ENCODE data around the gene TPRX1. TPM values are rescaled to one million over a fixed set of nuclear protein-coding genes. Genes with fewer than 3 reads are reported as not detected.
A peak's percentile ranks its signal among the peaks of the same experiment; 100 is the strongest.

The TPRX1 gene
- polyA plus RNA-seq, 3 donors, result not detected

DNA sequence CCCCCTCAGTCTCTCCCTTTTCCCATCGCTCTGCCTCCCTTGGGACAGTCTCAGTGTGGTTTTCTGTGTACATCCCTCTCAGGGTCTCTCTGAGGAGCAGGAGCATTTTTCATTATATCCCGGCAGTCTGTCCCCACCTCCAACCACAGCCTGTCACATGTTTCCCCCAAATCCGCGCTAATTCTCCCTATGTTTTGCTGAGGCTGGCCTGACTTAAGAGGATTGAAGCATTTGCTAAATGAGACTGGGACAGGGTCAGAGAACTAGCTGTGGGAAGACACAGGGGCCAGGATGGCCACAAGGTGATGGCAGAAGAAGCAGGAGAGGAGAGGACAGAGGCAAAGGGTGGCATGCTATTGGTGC is 5.5 kb downstream of the TPRX1 start:
- Mint-ChIP-seq H3K27me3 (ENCODE audit: low read depth in 3 of 3) (peaks cover 6 to 11% (median 9%) of the 10 kb centered on the region in 3 donors), H3K27ac (no peak overlapping the region), H3K4me3 (no peak overlapping the region), H3K4me1 (no peaks in the 10 kb centered on the region), H3K36me3 (no peaks in the 10 kb centered on the region), H3K9me3 (peaks cover 3 to 16% (median 9%) of the 10 kb centered on the region in 7 donors)
- Histone ChIP-seq H3K4me1 (ENCODE audit: control insufficient read depth in 1 of 2, insufficient read depth in 2 of 2, low read length in 2 of 2) (no peaks in the 10 kb centered on the region), H3K4me2 (replicated peaks; ENCODE audit: extremely low read depth, low read length, poor library complexity, severe bottlenecking) (no peak overlapping the region), H2AFZ (ENCODE audit: insufficient read depth, low read depth, low read length, poor library complexity, severe bottlenecking) (no peak overlapping the region), H3K4me3 (replicated peaks in 1 of 3; ENCODE audit: low read depth in 2 of 3, low read length in 3 of 3) (no peak overlapping the region), H3K9me3 (replicated peaks in 1 of 2; ENCODE audit: control insufficient read depth in 1 of 2, insufficient read depth in 1 of 2, low read length in 2 of 2) (peaks cover 0 to 15% of the 10 kb centered on the region in 2 donors), H3K9ac (ENCODE audit: insufficient read depth, low read length, poor library complexity, severe bottlenecking) (no peak overlapping the region), H3K79me2 (ENCODE audit: insufficient read depth, low read length) (no peaks in the 10 kb centered on the region), H3K36me3 (replicated peaks in 1 of 2; ENCODE audit: control insufficient read depth in 1 of 2, insufficient read depth in 2 of 2, low read length in 2 of 2) (no peaks in the 10 kb centered on the region), H3K27ac (ENCODE audit: low read depth in 1 of 2, low read length in 2 of 2) (no peak overlapping the region), H4K20me1 (ENCODE audit: insufficient read depth, low read length) (no peaks in the 10 kb centered on the region), H3K27me3 (ENCODE audit: control insufficient read depth in 2 of 2, insufficient read depth in 2 of 2, low read length in 2 of 2) (no peaks in the 10 kb centered on the region)
- 100% methylated on average over 1 of the region's 4 CpGs for WGBS (ENCODE audit: insufficient coverage)
- DNase-seq, result no peak
- TF ChIP-seq, protein P1, sequence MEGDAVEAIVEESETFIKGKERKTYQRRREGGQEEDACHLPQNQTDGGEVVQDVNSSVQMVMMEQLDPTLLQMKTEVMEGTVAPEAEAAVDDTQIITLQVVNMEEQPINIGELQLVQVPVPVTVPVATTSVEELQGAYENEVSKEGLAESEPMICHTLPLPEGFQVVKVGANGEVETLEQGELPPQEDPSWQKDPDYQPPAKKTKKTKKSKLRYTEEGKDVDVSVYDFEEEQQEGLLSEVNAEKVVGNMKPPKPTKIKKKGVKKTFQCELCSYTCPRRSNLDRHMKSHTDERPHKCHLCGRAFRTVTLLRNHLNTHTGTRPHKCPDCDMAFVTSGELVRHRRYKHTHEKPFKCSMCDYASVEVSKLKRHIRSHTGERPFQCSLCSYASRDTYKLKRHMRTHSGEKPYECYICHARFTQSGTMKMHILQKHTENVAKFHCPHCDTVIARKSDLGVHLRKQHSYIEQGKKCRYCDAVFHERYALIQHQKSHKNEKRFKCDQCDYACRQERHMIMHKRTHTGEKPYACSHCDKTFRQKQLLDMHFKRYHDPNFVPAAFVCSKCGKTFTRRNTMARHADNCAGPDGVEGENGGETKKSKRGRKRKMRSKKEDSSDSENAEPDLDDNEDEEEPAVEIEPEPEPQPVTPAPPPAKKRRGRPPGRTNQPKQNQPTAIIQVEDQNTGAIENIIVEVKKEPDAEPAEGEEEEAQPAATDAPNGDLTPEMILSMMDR (IDR thresholded peaks at IDR 0.05), result no peak
- intact Hi-C loops (cut with micrococcal nuclease), result no loop called here

DNA sequence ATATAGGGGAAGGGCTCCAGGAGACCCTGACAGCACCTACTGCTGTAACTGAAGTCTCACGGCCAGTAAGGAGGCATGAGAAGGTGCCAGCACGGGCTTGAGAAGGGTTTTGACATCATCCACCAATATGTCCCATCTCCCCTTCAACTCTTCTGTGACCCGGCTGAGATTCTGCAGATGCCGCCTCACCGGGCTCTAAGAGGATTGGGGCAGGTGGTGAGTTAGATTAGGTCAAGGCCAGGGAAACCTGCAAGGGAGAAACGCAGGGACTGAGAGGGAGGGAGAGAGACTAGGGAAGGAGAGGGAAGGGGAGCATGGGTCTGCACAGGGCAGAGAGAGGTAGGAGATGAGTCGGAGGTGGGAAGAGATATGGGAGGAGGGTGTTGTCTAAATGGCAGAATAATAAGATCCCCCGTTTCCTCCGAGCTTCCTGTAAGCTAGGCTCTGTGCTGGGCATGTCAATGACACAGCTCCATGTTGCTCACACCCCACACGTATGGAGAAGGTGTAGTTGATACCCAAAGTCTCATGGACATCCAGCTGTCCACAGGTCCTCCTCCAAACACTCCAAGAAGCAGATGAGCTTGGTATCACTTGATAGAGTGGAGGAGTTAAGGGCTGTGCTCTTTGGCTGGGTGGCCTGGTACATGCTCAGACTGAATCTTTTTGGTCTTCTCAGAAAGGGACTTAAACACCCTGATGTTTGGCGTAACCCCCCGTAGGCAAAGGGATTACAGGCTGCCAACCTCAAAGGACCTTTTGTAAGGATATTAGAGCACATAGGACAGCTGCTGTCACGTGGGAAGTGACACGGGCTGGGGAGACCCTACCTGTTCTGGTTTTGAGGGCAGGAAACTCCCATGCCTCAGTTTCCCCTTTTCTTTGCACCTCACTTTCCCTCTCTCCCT is 6.1 kb downstream of the TPRX1 start:
- no peak overlapping the region for H3K27ac Mint-ChIP-seq
- H3K36me3 ChIP-seq (replicated peaks in 1 of 2; ENCODE audit: control insufficient read depth in 1 of 2, insufficient read depth in 2 of 2, low read length in 2 of 2), result no peaks in the 10 kb centered on the region
- H3K4me1 ChIP-seq (ENCODE audit: control insufficient read depth in 1 of 2, insufficient read depth in 2 of 2, low read length in 2 of 2), result no peaks in the 10 kb centered on the region
- no peaks in the 10 kb centered on the region for H4K20me1 ChIP-seq (ENCODE audit: insufficient read depth, low read length)
- 63% methylated on average over 5 of the region's 14 CpGs for WGBS (ENCODE audit: insufficient coverage)
- H3K27me3 Mint-ChIP-seq (ENCODE audit: low read depth in 3 of 3), result peaks cover 6 to 11% (median 9%) of the 10 kb centered on the region in 3 donors
- H2AFZ ChIP-seq (ENCODE audit: insufficient read depth, low read depth, low read length, poor library complexity, severe bottlenecking), result no peak overlapping the region
- H3K27me3 ChIP-seq (ENCODE audit: control insufficient read depth in 2 of 2, insufficient read depth in 2 of 2, low read length in 2 of 2), result no peaks in the 10 kb centered on the region
- no peak for DNase-seq
- H3K9me3 Mint-ChIP-seq, result peaks cover 3 to 16% (median 9%) of the 10 kb centered on the region in 7 donors
- H3K79me2 ChIP-seq (ENCODE audit: insufficient read depth, low read length), result no peaks in the 10 kb centered on the region
- TF ChIP-seq, protein P1 (IDR thresholded peaks at IDR 0.05), result no peak
- no peak overlapping the region for H3K4me3 ChIP-seq (replicated peaks in 1 of 3; ENCODE audit: low read depth in 2 of 3, low read length in 3 of 3)
- H3K27ac ChIP-seq (ENCODE audit: low read depth in 1 of 2, low read length in 2 of 2), result no peak overlapping the region
- no peak overlapping the region for H3K9ac ChIP-seq (ENCODE audit: insufficient read depth, low read length, poor library complexity, severe bottlenecking)
- H3K36me3 Mint-ChIP-seq, result no peaks in the 10 kb centered on the region
- intact Hi-C loops (cut with micrococcal nuclease), result no loop called here
- peaks cover 0 to 15% of the 10 kb centered on the region in 2 donors for H3K9me3 ChIP-seq (replicated peaks in 1 of 2; ENCODE audit: control insufficient read depth in 1 of 2, insufficient read depth in 1 of 2, low read length in 2 of 2)
- H3K4me3 Mint-ChIP-seq, result peak overlapping the region in 1 of 2 donors; percentile 2
- no peak overlapping the region for H3K4me2 ChIP-seq (replicated peaks; ENCODE audit: extremely low read depth, low read length, poor library complexity, severe bottlenecking)
- no peaks in the 10 kb centered on the region for H3K4me1 Mint-ChIP-seq
